Omental fat pad (tissue), 4 donors: ENCODE data around the gene ASGR1. TPM values are rescaled to one million over a fixed set of nuclear protein-coding genes. Genes with fewer than 3 reads are reported as not detected.

Source experiments
- ATAC-seq: fragments of 150-250 bp; one replicate; pipeline ENCODE4 v1.9.1; 2016; ENCODE audit warnings: mild to moderate bottlenecking, moderate library complexity; ENCODE audit not compliant: low FRiP score
- DNase-seq: peaks from one replicate; pipeline ENCODE4 v3.0.0-alpha.2; 2019; ENCODE audit warnings: low spot score
- CTCF ChIP-seq, 3 donors: fragments of 450-650 bp; IDR thresholded peaks; one replicate each; pipeline ENCODE4 v1.5.1; 2016 to 2017; ENCODE audit warnings: antibody characterized with exemption in 3 of 3, mild to moderate bottlenecking in 3 of 3, moderate library complexity in 2 of 3
- total RNA-seq, 4 donors: library from RNA; depleted of rRNA; stranded (reverse); fragments of >200 nt; gene quantifications; one replicate each; pipeline ENCODE4 v1.1.0, GENCODE V29; 2016

The ASGR1 gene
- total RNA-seq, 4 donors from 2014 or later: 0.56 to 2.5 (median 1.4) TPM

GRCh38 chr17:7207120-7208001, 28.2 kb upstream of the ASGR1 start:
- DNase-seq (no peak), ATAC-seq (no peak)
- no peak for TF ChIP-seq CTCF (IDR thresholded peaks at IDR 0.05)

- no peak for TF ChIP-seq CTCF (IDR thresholded peaks at IDR 0.05)
- no peak for ATAC-seq
Observed at GRCh38 chr17:7205561-7205960, 26.4 kb upstream of the ASGR1 start.

GRCh38 chr17:7204828-7205461, 25.8 kb upstream of the ASGR1 start:
- no peak for TF ChIP-seq CTCF (IDR thresholded peaks at IDR 0.05)
- ATAC-seq: peak; percentile 83
- peak; percentile 71 for DNase-seq

More at GRCh38 chr17:7205561-7205960, 26.4 kb upstream of the ASGR1 start:
- no peak for DNase-seq

GRCh38 chr17:7204336-7204735, 25.2 kb upstream of the ASGR1 start:
- TF ChIP-seq CTCF (IDR thresholded peaks at IDR 0.05): no peak

GRCh38 chr17:7203391-7203790, 24.2 kb upstream of the ASGR1 start:
- ATAC-seq (no peak), DNase-seq (no peak)
- no peak for TF ChIP-seq CTCF (IDR thresholded peaks at IDR 0.05)

More at GRCh38 chr17:7204336-7204735, 25.2 kb upstream of the ASGR1 start:
- ATAC-seq (no peak), DNase-seq (no peak)

- DNase-seq (no peak), ATAC-seq (no peak)
- no peak for TF ChIP-seq CTCF (IDR thresholded peaks at IDR 0.05)
Observed at GRCh38 chr17:7196651-7197401, 17.7 kb upstream of the ASGR1 start.
